Astrocyte (in vitro differentiated cells and primary cell): ENCODE measurements around the gene CDC25C. TPM values are rescaled to one million over a fixed set of nuclear protein-coding genes. Genes with fewer than 3 reads are reported as not detected.

Experiments used
- DNase-seq: peaks from one replicate; pipeline ENCODE4 v3.0.0-alpha.2; 2010; ENCODE audit warnings: low read depth
- FAIRE-seq: peaks from 2 replicates; lab custom pipeline; 2011; peaks lifted over from hg19 to GRCh38; lab: Jason Lieb, UNC
- H2AFZ ChIP-seq: 2 replicates; pipeline ENCODE4 v1.6.0; 2012; ENCODE audit warnings: low read depth, low read length, inconsistent platforms
- H3K27ac ChIP-seq: 2 replicates; pipeline ENCODE4 v1.5.1; 2011; ENCODE audit warnings: low read depth, low read length, inconsistent platforms
- H3K27me3 ChIP-seq: 2 replicates; pipeline ENCODE4 v1.6.0; 2011; ENCODE audit warnings: low read length, inconsistent platforms; ENCODE audit not compliant: insufficient read depth
- H3K36me3 ChIP-seq: 2 replicates; pipeline ENCODE4 v1.5.1; 2011; ENCODE audit warnings: low read length, inconsistent platforms; ENCODE audit not compliant: insufficient read depth
- H3K4me1 ChIP-seq: 2 replicates; pipeline ENCODE4 v1.5.1; 2011; ENCODE audit warnings: low read length, inconsistent platforms; ENCODE audit not compliant: insufficient read depth
- H3K4me2 ChIP-seq: 2 replicates; pipeline ENCODE4 v1.6.0; 2012; ENCODE audit warnings: low read length, inconsistent platforms
- H3K4me3 ChIP-seq: 2 replicates; pipeline ENCODE4 v1.5.1; 2011; ENCODE audit warnings: low read depth, mild to moderate bottlenecking, low read length, inconsistent platforms; ENCODE audit not compliant: insufficient read depth
- H3K79me2 ChIP-seq: 2 replicates; pipeline ENCODE4 v1.6.0; 2012; ENCODE audit warnings: mild to moderate bottlenecking, low read length, inconsistent platforms; ENCODE audit not compliant: insufficient read depth
- H3K9ac ChIP-seq: 2 replicates; pipeline ENCODE4 v1.6.0; 2012; ENCODE audit warnings: mild to moderate bottlenecking, low read length, inconsistent platforms
- H3K9me3 ChIP-seq: 2 replicates; pipeline ENCODE4 v1.5.1; 2012; ENCODE audit warnings: low read depth, mild to moderate bottlenecking, low read length, inconsistent platforms; ENCODE audit not compliant: insufficient read depth
- H4K20me1 ChIP-seq: 2 replicates; pipeline ENCODE4 v1.6.0; 2012; ENCODE audit warnings: low read length, inconsistent platforms; ENCODE audit not compliant: insufficient read depth
- H3K27ac Mint-ChIP-seq: one replicate; pipeline ENCODE4 v1.8.0; 2021; ENCODE audit warnings: mild to moderate bottlenecking, mixed read lengths; ENCODE audit not compliant: unreplicated experiment
- H3K27me3 Mint-ChIP-seq: one replicate; pipeline ENCODE4 v1.8.0; 2021; ENCODE audit warnings: low read depth, mixed read lengths; ENCODE audit not compliant: unreplicated experiment
- H3K36me3 Mint-ChIP-seq: one replicate; pipeline ENCODE4 v1.8.0; 2021; ENCODE audit warnings: low read depth, mixed read lengths; ENCODE audit not compliant: unreplicated experiment
- H3K4me1 Mint-ChIP-seq: one replicate; pipeline ENCODE4 v1.8.0; 2021; ENCODE audit warnings: low read depth, mixed read lengths; ENCODE audit not compliant: unreplicated experiment
- H3K4me3 Mint-ChIP-seq: one replicate; pipeline ENCODE4 v1.8.0; 2021; ENCODE audit warnings: mild to moderate bottlenecking, moderate library complexity, mixed read lengths; ENCODE audit not compliant: unreplicated experiment
- H3K9me3 Mint-ChIP-seq: one replicate; pipeline ENCODE4 v1.8.0; 2021; ENCODE audit warnings: mild to moderate bottlenecking, mixed read lengths; ENCODE audit not compliant: unreplicated experiment
- EZH2 ChIP-seq: IDR thresholded peaks from 2 replicates; pipeline ENCODE4 v1.6.1; 2012; ENCODE audit warnings: mild to moderate bottlenecking, low read length, inconsistent platforms; ENCODE audit not compliant: insufficient read depth
- total RNA-seq: library from RNA; stranded (reverse); gene quantifications from 2 replicates; pipeline ENCODE4 v1.2.1, GENCODE V29; 2021
- TF ChIP-seq, protein P1 (sequence below): IDR thresholded peaks from 2 replicates; pipeline ENCODE4 v1.5.1; 2011; ENCODE audit warnings: low read depth, mild to moderate bottlenecking, inconsistent platforms, low read length, moderate library complexity; ENCODE audit not compliant: insufficient read depth

Gene CDC25C
- total RNA-seq, 1 donor from 2014 or later = 1.6 TPM

- Histone ChIP-seq H3K27ac (no peak overlapping the region), H3K4me2 (no peak overlapping the region), H3K27me3 (no peaks in the 10 kb centered on the region), H3K9ac (no peak overlapping the region), H3K36me3 (peaks cover 2% of the 10 kb centered on the region), H3K9me3 (no peaks in the 10 kb centered on the region), H2AFZ (no peak overlapping the region), H3K79me2 (no peaks in the 10 kb centered on the region), H3K4me3 (no peak overlapping the region), H3K4me1 (no peaks in the 10 kb centered on the region), H4K20me1 (no peaks in the 10 kb centered on the region)
- DNase-seq (no peak), FAIRE-seq (no peak)
- no peaks in the 10 kb centered on the region for H3K27me3 Mint-ChIP-seq
- H3K27ac Mint-ChIP-seq = no peak overlapping the region
- no peaks in the 10 kb centered on the region for H3K36me3 Mint-ChIP-seq
- H3K4me3 Mint-ChIP-seq = no peak overlapping the region
- no peaks in the 10 kb centered on the region for H3K9me3 Mint-ChIP-seq
- TF ChIP-seq, protein P1, sequence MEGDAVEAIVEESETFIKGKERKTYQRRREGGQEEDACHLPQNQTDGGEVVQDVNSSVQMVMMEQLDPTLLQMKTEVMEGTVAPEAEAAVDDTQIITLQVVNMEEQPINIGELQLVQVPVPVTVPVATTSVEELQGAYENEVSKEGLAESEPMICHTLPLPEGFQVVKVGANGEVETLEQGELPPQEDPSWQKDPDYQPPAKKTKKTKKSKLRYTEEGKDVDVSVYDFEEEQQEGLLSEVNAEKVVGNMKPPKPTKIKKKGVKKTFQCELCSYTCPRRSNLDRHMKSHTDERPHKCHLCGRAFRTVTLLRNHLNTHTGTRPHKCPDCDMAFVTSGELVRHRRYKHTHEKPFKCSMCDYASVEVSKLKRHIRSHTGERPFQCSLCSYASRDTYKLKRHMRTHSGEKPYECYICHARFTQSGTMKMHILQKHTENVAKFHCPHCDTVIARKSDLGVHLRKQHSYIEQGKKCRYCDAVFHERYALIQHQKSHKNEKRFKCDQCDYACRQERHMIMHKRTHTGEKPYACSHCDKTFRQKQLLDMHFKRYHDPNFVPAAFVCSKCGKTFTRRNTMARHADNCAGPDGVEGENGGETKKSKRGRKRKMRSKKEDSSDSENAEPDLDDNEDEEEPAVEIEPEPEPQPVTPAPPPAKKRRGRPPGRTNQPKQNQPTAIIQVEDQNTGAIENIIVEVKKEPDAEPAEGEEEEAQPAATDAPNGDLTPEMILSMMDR = no peak
- TF ChIP-seq EZH2 = no peak
- H3K4me1 Mint-ChIP-seq = no peaks in the 10 kb centered on the region
Measured at GRCh38 chr5:138316355-138316754, 15.2 kb downstream of the CDC25C start.

- Histone ChIP-seq H3K27me3 (no peaks in the 10 kb centered on the region), H3K9ac (no peak overlapping the region), H3K4me1 (no peaks in the 10 kb centered on the region), H3K79me2 (no peaks in the 10 kb centered on the region), H2AFZ (no peak overlapping the region), H3K36me3 (peaks cover 2% of the 10 kb centered on the region), H3K9me3 (no peaks in the 10 kb centered on the region), H3K4me2 (no peak overlapping the region), H4K20me1 (no peaks in the 10 kb centered on the region), H3K4me3 (no peak overlapping the region), H3K27ac (no peak overlapping the region)
- no peaks in the 10 kb centered on the region for H3K36me3 Mint-ChIP-seq
- TF ChIP-seq, protein P1 = no peak
- no peak for TF ChIP-seq EZH2
- no peaks in the 10 kb centered on the region for H3K9me3 Mint-ChIP-seq
- no peak overlapping the region for H3K27ac Mint-ChIP-seq
- no peak overlapping the region for H3K4me3 Mint-ChIP-seq
- DNase-seq (no peak), FAIRE-seq (no peak)
- H3K27me3 Mint-ChIP-seq = no peaks in the 10 kb centered on the region
- H3K4me1 Mint-ChIP-seq = no peaks in the 10 kb centered on the region
Measured at GRCh38 chr5:138315751-138316278, 15.8 kb downstream of the CDC25C start.

DNA sequence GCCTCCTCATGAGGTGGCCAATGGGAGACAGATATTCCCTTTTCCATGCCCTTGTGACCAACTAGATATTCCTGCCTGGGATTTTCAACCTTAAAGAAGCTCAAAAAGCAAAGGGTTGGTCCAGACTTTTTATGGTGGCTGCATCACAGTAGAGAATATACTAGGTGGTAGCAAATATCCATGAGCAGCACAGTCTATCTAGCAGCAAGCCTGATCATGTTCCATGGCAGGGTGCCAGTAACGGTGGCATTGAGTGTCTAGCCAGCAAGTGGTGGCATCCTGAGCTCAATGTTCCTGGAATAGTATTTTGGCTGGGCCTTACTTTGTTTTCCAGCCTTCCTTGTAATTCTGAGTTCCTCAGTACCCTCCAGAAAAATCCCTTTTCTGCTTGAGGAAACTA, 25.8 kb downstream of the CDC25C start:
- Mint-ChIP-seq H3K4me1 (peaks cover 4% of the 10 kb centered on the region), H3K27me3 (no peaks in the 10 kb centered on the region), H3K9me3 (no peaks in the 10 kb centered on the region), H3K36me3 (no peaks in the 10 kb centered on the region), H3K4me3 (no peak overlapping the region), H3K27ac (no peak overlapping the region)
- FAIRE-seq (no peak), DNase-seq (no peak)
- Histone ChIP-seq H3K9me3 (no peaks in the 10 kb centered on the region), H3K36me3 (no peaks in the 10 kb centered on the region), H3K4me3 (no peak overlapping the region), H2AFZ (no peak overlapping the region), H3K4me1 (peaks cover 2% of the 10 kb centered on the region), H3K79me2 (no peaks in the 10 kb centered on the region), H4K20me1 (no peaks in the 10 kb centered on the region), H3K4me2 (no peak overlapping the region), H3K9ac (no peak overlapping the region), H3K27me3 (no peaks in the 10 kb centered on the region), H3K27ac (no peak overlapping the region)
- no peak for TF ChIP-seq EZH2
- TF ChIP-seq, protein P1 = no peak
